SK-N-SH (cell line): Measurements from ENCODE around the gene ANO6. TPM values are rescaled to one million over a fixed set of nuclear protein-coding genes. Genes with fewer than 3 reads are reported as not detected.
A peak's percentile ranks its signal among the peaks of the same experiment; 100 is the strongest.

ENCODE experiments used
- CTCF ChIA-PET: fragments of 300-600, 350-600 bp; formaldehyde crosslinking; extraction: SDS; loops from one replicate; lab custom pipeline; 2021; lab: Yijun Ruan, JAX
- POLR2A ChIA-PET: fragments of 350-600 bp; sonication (Branson Sonifier 250); formaldehyde crosslinking; extraction: SDS; loops from one replicate; lab custom pipeline; 2020; ENCODE audit warnings: antibody characterized with exemption, inconsistent platforms; lab: Yijun Ruan, JAX
- DNase-seq: peaks from one replicate; pipeline ENCODE4 v3.0.0; 2012
- H2AFZ ChIP-seq: fragments of 200-600 bp; sonication (generic); 2 replicates; pipeline ENCODE4 v1.8.1; 2016; ENCODE audit warnings: antibody characterized with exemption, mild to moderate bottlenecking, low read depth
- H3F3A ChIP-seq: fragments of 200-600 bp; sonication (generic); replicated peaks from 2 replicates; pipeline ENCODE3; 2016; ENCODE audit warnings: antibody characterized with exemption, mild to moderate bottlenecking; ENCODE audit not compliant: insufficient read depth
- H3K27ac ChIP-seq, 2 experiments: fragments of 200-500 bp in 1 of 2; fragments of 200-600 bp in 1 of 2; sonication (Bioruptor generic) in 1 of 2; sonication (generic), shearing (Covaris generic) in 1 of 2; 2 replicates each; pipeline versions ENCODE4 v1.5.1 to v1.6.1; 2014 to 2016; ENCODE audit warnings: low read depth in 2 of 2, inconsistent platforms in 1 of 2, low read length in 1 of 2, mild to moderate bottlenecking in 1 of 2, mixed read lengths in 1 of 2
- H3K27me3 ChIP-seq: fragments of 200-600 bp; sonication (generic), shearing (Covaris generic); 2 replicates; pipeline ENCODE4 v1.6.1; 2016; ENCODE audit warnings: mixed run types; ENCODE audit not compliant: insufficient read depth
- H3K36me3 ChIP-seq, 2 experiments: fragments of 200-500 bp in 1 of 2; fragments of 200-600 bp in 1 of 2; sonication (Bioruptor generic) in 1 of 2; sonication (generic) in 1 of 2; replicated peaks in 1 of 2; 2 replicates each; pipeline versions ENCODE3 to v1.5.1; 2014 to 2016; ENCODE audit warnings: low read length in 1 of 2, mild to moderate bottlenecking in 1 of 2; ENCODE audit not compliant: insufficient read depth in 2 of 2, control insufficient read depth in 1 of 2
- H3K4me1 ChIP-seq, 2 experiments: fragments of 200-500 bp in 1 of 2; fragments of 200-600 bp in 1 of 2; sonication (Bioruptor generic) in 1 of 2; sonication (generic), shearing (Covaris generic) in 1 of 2; 2 replicates each; pipeline versions ENCODE4 v1.5.1 to v1.6.1; 2014 to 2016; ENCODE audit warnings: low read depth in 1 of 2, low read length in 1 of 2, mixed run types in 1 of 2; ENCODE audit not compliant: insufficient read depth in 2 of 2, control insufficient read depth in 1 of 2
- H3K4me2 ChIP-seq: fragments of 200-600 bp; sonication (generic), shearing (Covaris generic); 2 replicates; pipeline ENCODE4 v1.6.1; 2017; ENCODE audit warnings: mixed run types
- H3K4me3 ChIP-seq, 2 experiments: fragments of 200-500 bp in 1 of 2; fragments of 200-600 bp in 1 of 2; sonication (Bioruptor generic) in 1 of 2; sonication (generic), shearing (Covaris generic) in 1 of 2; 2 replicates each; pipeline versions ENCODE4 v1.5.1 to v1.8.1; 2014 to 2016; ENCODE audit warnings: low read depth in 2 of 2, inconsistent platforms in 1 of 2, low read length in 1 of 2, mild to moderate bottlenecking in 1 of 2, mixed read lengths in 1 of 2, moderate library complexity in 1 of 2
- H3K79me2 ChIP-seq: fragments of 200-600 bp; sonication (generic); 2 replicates; pipeline ENCODE4 v1.8.1; 2017; ENCODE audit warnings: mild to moderate bottlenecking; ENCODE audit not compliant: insufficient read depth
- H3K9ac ChIP-seq: fragments of 200-600 bp; sonication (generic); 2 replicates; pipeline ENCODE4 v1.6.1; 2017; ENCODE audit warnings: mixed run types
- H3K9me2 ChIP-seq: fragments of 200-600 bp; sonication (generic); 2 replicates; pipeline ENCODE4 v1.6.1; 2017; ENCODE audit warnings: mixed run types
- H3K9me3 ChIP-seq: fragments of 200-600 bp; sonication (generic); 2 replicates; pipeline ENCODE4 v1.6.1; 2017; ENCODE audit warnings: mixed run types, mild to moderate bottlenecking, moderate library complexity
- H4K20me1 ChIP-seq: fragments of 200-600 bp; sonication (generic); 2 replicates; pipeline ENCODE4 v1.6.1; 2017; ENCODE audit warnings: mild to moderate bottlenecking, mixed run types; ENCODE audit not compliant: insufficient read depth
- CHD2 ChIP-seq: fragments of 150-350 bp; IDR thresholded peaks from 2 replicates; pipeline ENCODE4 v1.6.1; 2018; ENCODE audit warnings: low read length; ENCODE audit not compliant: partially characterized antibody
- ELF1 ChIP-seq: IDR thresholded peaks from 2 replicates; pipeline ENCODE4 v1.4.0; 2012
- EZH2phosphoT487 ChIP-seq: fragments of 200-600 bp; sonication (generic); IDR thresholded peaks from 2 replicates; pipeline ENCODE4 v1.6.1; 2017; ENCODE audit warnings: low read depth, mixed run types, mild to moderate bottlenecking, antibody characterized with exemption, moderate library complexity, borderline replicate concordance
- FOSL2 ChIP-seq: IDR thresholded peaks from 2 replicates; pipeline ENCODE4 v1.4.0; 2012; ENCODE audit warnings: low read depth, mild to moderate bottlenecking, moderate library complexity, borderline replicate concordance
- FOXJ3 ChIP-seq: sonication (generic); formaldehyde crosslinking; IDR thresholded peaks from 2 replicates; pipeline ENCODE4 v1.5.1; 2020; ENCODE audit warnings: mild to moderate bottlenecking, missing genetic modification reagents
- JUND ChIP-seq: IDR thresholded peaks from 2 replicates; pipeline ENCODE4 v1.4.0; 2012
- MEF2A ChIP-seq: IDR thresholded peaks from 2 replicates; pipeline ENCODE4 v1.4.0; 2012; ENCODE audit warnings: low read depth, borderline replicate concordance
- PBX3 ChIP-seq: IDR thresholded peaks from 2 replicates; pipeline ENCODE4; 2012
- POLR2AphosphoS5 ChIP-seq: IDR thresholded peaks from 2 replicates; pipeline ENCODE4 v1.6.1; 2012; ENCODE audit warnings: low read depth, low read length
- RXRA ChIP-seq: IDR thresholded peaks from 2 replicates; pipeline ENCODE4 v1.4.0; 2012; ENCODE audit warnings: low read depth, mild to moderate bottlenecking, borderline replicate concordance
- SIN3A ChIP-seq: IDR thresholded peaks from 2 replicates; pipeline ENCODE4 v1.6.1; 2012; ENCODE audit warnings: low read depth, mild to moderate bottlenecking, low read length, moderate library complexity, borderline replicate concordance
- USF1 ChIP-seq: IDR thresholded peaks from 2 replicates; pipeline ENCODE4 v1.4.0; 2012; ENCODE audit warnings: low read depth, borderline replicate concordance
- YY1 ChIP-seq: IDR thresholded peaks from 2 replicates; pipeline ENCODE4 v1.4.0; 2012; ENCODE audit warnings: low read depth, mild to moderate bottlenecking
- WGBS: methylation state at CpG from one replicate; pipeline ENCODE4 v1.1.6; 2017; ENCODE audit warnings: low lambda C conversion rate; 5-methylcytosine and 5-hydroxymethylcytosine counted together
- polyA plus RNA-seq, 3 experiments: library from polyadenylated mRNA; depleted of rRNA; stranded (reverse); fragments of >200 nt; gene quantifications; 2 replicates each; pipeline ENCODE4 v1.2.3, GENCODE V29; 2012
- TF ChIP-seq, protein P1 (sequence below): fragments of 150-350 bp; IDR thresholded peaks from 2 replicates; pipeline ENCODE4 v1.6.1; 2016; ENCODE audit warnings: mild to moderate bottlenecking, low read depth, low read length
- TF ChIP-seq, protein P2 (sequence below): fragments of 200-600 bp; sonication (generic); IDR thresholded peaks from 2 replicates; pipeline ENCODE4 v1.6.1; 2017; ENCODE audit warnings: antibody characterized with exemption, mild to moderate bottlenecking, moderate library complexity

Gene ANO6
- polyA plus RNA-seq, 1 of the 3 experiments (the other 2 are of a cell fraction), result 20.1 TPM

DNA sequence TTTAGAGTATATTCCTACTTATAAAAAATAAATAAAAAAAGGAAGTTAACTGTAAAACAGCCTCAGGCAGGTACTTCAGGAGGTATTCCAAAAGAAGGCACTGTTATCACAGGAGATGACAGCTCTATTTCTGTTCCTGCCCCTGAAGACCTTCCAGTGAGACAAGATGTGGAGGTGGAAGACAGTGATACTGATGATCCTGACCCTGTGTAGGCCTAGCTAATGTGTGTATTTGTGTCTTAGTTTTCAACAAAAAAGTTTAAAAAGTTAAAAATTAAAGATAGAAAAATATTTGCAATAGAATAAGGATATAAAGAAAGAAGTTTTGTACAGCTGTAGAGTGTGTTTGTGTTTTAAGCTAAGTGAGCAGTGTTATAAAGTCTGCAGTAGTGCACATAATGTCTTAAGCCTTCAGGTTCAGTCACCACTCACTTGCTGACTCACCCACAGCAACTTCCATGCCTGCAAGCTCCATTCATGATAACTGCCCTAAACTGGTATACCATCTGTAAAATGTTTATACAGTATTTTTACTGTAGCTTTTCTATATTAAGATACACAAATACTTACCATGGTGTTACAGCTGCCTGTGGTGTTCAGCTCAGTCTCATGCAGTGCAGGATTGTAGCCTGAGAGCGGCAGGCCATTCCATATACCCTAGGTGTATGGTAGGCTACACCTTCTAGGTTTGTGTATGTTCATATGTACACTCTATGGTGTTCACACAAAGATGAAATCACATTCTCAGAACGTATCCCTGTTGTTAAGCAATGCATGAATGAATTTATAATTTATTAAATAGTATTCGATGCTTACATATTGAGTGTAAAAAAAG, 121.1 kb downstream of the ANO6 start:
- Histone ChIP-seq H3K4me2 (no peak overlapping the region), H2AFZ (no peak overlapping the region), H4K20me1 (no peaks in the 10 kb centered on the region), H3F3A (peaks cover 17% of the 10 kb centered on the region), H3K9me2 (no peaks in the 10 kb centered on the region), H3K79me2 (peaks cover 8% of the 10 kb centered on the region; the same call in 1 of the 2 replicates), H3K36me3 (peaks cover 22 to 27% of the 10 kb centered on the region in 2 experiments), H3K4me1 (peaks cover 0 to 12% of the 10 kb centered on the region in 2 experiments; a peak in 1 of 4 replicates), H3K9me3 (no peaks in the 10 kb centered on the region), H3K9ac (no peak overlapping the region; the same call in 1 of the 2 replicates), H3K27ac (peak overlapping the region in 1 of 2 experiments; percentile 75; a peak in 2 of 4 replicates), H3K27me3 (no peaks in the 10 kb centered on the region), H3K4me3 (no peak overlapping the region)
- POLR2A ChIA-PET, result interaction anchor here (1.5 kb wide), 1 partner anchor 9 kb away, joined by 3 read pairs; no protein-coding TSS in a partner anchor
- no peak for TF ChIP-seq MEF2A
- TF ChIP-seq FOSL2, result peak; percentile 69
- TF ChIP-seq, protein P1, sequence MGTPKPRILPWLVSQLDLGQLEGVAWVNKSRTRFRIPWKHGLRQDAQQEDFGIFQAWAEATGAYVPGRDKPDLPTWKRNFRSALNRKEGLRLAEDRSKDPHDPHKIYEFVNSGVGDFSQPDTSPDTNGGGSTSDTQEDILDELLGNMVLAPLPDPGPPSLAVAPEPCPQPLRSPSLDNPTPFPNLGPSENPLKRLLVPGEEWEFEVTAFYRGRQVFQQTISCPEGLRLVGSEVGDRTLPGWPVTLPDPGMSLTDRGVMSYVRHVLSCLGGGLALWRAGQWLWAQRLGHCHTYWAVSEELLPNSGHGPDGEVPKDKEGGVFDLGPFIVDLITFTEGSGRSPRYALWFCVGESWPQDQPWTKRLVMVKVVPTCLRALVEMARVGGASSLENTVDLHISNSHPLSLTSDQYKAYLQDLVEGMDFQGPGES, result no peak
- no peak for TF ChIP-seq FOXJ3 (CRISPR knock-in tag)
- TF ChIP-seq YY1, result no peak
- TF ChIP-seq SIN3A, result no peak
- TF ChIP-seq JUND, result peak; percentile 41; the same call in 1 of the 2 replicates
- CTCF ChIA-PET, result interaction anchor here (1.2 to 2.0 kb wide), 2 partner anchors 9 to 52 kb away, joined by 4 to 5 read pairs; no protein-coding TSS in a partner anchor
- no peak for DNase-seq
- WGBS, result 92% methylated on average over 3 of the region's 3 CpGs

DNA sequence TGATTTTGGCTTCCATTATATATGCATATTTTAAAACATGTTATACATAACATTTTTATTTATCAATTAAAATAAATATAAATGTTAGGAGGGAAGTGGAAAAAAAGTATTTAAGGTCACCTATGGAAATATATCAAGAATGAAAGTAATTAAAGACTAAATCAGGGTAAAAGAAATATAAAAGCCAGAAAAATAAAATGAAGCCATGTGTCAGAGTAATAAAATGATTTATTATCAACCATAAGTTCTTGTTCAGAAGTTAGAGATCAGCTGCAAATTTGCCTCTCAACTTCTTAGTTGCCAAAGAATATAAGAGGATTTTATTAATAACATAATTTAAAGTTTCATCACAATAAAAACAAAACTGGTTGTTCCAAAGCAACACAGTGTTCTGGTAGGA, 121.9 kb downstream of the ANO6 start:
- TF ChIP-seq SIN3A (no peak), PBX3 (no peak), ELF1 (no peak), RXRA (no peak), USF1 (no peak), CHD2 (no peak), POLR2AphosphoS5 (no peak), MEF2A (no peak), EZH2phosphoT487 (no peak)
- TF ChIP-seq, protein P2, sequence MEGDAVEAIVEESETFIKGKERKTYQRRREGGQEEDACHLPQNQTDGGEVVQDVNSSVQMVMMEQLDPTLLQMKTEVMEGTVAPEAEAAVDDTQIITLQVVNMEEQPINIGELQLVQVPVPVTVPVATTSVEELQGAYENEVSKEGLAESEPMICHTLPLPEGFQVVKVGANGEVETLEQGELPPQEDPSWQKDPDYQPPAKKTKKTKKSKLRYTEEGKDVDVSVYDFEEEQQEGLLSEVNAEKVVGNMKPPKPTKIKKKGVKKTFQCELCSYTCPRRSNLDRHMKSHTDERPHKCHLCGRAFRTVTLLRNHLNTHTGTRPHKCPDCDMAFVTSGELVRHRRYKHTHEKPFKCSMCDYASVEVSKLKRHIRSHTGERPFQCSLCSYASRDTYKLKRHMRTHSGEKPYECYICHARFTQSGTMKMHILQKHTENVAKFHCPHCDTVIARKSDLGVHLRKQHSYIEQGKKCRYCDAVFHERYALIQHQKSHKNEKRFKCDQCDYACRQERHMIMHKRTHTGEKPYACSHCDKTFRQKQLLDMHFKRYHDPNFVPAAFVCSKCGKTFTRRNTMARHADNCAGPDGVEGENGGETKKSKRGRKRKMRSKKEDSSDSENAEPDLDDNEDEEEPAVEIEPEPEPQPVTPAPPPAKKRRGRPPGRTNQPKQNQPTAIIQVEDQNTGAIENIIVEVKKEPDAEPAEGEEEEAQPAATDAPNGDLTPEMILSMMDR, result no peak
- TF ChIP-seq, protein P1, result no peak
- TF ChIP-seq, all 33 proteins: peak for 0
- Histone ChIP-seq H3F3A (peaks cover 17% of the 10 kb centered on the region), H3K27me3 (no peaks in the 10 kb centered on the region), H3K9ac (no peak overlapping the region), H3K4me1 (peaks cover 0 to 12% of the 10 kb centered on the region in 2 experiments; a peak in 1 of 4 replicates), H3K9me2 (no peaks in the 10 kb centered on the region), H3K36me3 (peaks cover 18 to 19% of the 10 kb centered on the region in 2 experiments), H3K4me2 (no peak overlapping the region), H3K9me3 (no peaks in the 10 kb centered on the region), H3K4me3 (no peak overlapping the region), H2AFZ (no peak overlapping the region), H3K27ac (peak overlapping the region in 1 of 2 experiments; percentile 75; a peak in 2 of 4 replicates), H4K20me1 (no peaks in the 10 kb centered on the region), H3K79me2 (peaks cover 12% of the 10 kb centered on the region; the same call in 1 of the 2 replicates)
- DNase-seq, result no peak
- ChIA-PET CTCF (interaction anchor here (1.2 to 2.0 kb wide), 2 partner anchors 10 to 51 kb away, joined by 4 to 5 read pairs; no protein-coding TSS in a partner anchor), POLR2A (interaction anchor here (1.5 kb wide), 1 partner anchor 10 kb away, joined by 3 read pairs; no protein-coding TSS in a partner anchor)
